ENCODE data around the gene DSCAM. TPM values are rescaled to one million over a fixed set of nuclear protein-coding genes. Genes with fewer than 3 reads are reported as not detected.

The DSCAM gene
- total and polyA plus RNA-seq, 2 donors (not counting 3 experiments of a cell fraction or from before 2014, with no cell fraction given), result not detected

DNA sequence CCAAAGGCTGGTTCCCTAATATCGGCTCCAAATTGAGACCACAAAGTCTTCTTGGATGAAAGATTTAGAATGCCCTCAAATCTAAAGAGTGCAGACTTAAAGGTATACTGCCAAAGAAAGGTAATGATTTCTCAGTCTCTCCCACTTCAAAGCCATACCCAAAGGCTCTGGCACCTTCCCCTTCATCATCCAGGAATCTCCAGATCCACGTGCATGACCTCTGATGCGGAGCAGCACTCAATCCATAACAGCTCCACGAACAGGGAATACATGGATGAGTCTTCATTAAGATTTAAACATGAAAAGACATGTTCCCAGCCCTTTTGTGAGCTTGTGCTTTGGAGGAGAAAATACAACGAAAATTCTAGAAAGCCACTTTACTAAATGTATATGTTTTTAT lies 453.9 kb downstream of the DSCAM start:
- DNase-seq (ENCODE audit: low read depth, low spot score) (no peak), FAIRE-seq (no peak)
- intact Hi-C loops (cut with micrococcal nuclease), result no loop called here
- no peak overlapping the region for H3K4me2 ChIP-seq (ENCODE audit: insufficient read depth, low read length)
- H4K20me1 ChIP-seq (replicated peaks; ENCODE audit: control insufficient read depth, extremely low read depth, insufficient read depth, low read length), result no peaks in the 10 kb centered on the region
- dilution Hi-C loops (cut with MboI; ENCODE audit: extremely low pct_ligation_motif_present, low sequenced_read_pairs), result no loop called here
- no peak overlapping the region for H3K27ac ChIP-seq (ENCODE audit: insufficient read depth, low read depth, low read length)
- ChIA-PET CTCF (no interaction called here), POLR2A (no interaction called here)
- TF ChIP-seq POLR2A (IDR thresholded peaks at IDR 0.05; ENCODE audit: low read depth, low read length) (no peak), JUN (IDR thresholded peaks at IDR 0.05; ENCODE audit: borderline replicate concordance, insufficient read depth, insufficient read length, low read depth) (no peak), EZH2 (IDR thresholded peaks at IDR 0.05; ENCODE audit: borderline replicate concordance, low read depth, low read length, severe bottlenecking) (no peak), GATA2 (IDR thresholded peaks at IDR 0.05; ENCODE audit: insufficient read depth, insufficient read length, low read depth, low read length) (no peak), MYC (IDR thresholded peaks at IDR 0.05; ENCODE audit: low read depth, low read length) (no peak), POLR2AphosphoS5 (IDR thresholded peaks at IDR 0.05; ENCODE audit: insufficient read depth, low read depth, low read length) (no peak), FOS (IDR thresholded peaks at IDR 0.05; ENCODE audit: borderline replicate concordance, insufficient read depth, low read length) (no peak)
- TF ChIP-seq, protein P1, sequence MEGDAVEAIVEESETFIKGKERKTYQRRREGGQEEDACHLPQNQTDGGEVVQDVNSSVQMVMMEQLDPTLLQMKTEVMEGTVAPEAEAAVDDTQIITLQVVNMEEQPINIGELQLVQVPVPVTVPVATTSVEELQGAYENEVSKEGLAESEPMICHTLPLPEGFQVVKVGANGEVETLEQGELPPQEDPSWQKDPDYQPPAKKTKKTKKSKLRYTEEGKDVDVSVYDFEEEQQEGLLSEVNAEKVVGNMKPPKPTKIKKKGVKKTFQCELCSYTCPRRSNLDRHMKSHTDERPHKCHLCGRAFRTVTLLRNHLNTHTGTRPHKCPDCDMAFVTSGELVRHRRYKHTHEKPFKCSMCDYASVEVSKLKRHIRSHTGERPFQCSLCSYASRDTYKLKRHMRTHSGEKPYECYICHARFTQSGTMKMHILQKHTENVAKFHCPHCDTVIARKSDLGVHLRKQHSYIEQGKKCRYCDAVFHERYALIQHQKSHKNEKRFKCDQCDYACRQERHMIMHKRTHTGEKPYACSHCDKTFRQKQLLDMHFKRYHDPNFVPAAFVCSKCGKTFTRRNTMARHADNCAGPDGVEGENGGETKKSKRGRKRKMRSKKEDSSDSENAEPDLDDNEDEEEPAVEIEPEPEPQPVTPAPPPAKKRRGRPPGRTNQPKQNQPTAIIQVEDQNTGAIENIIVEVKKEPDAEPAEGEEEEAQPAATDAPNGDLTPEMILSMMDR (IDR thresholded peaks at IDR 0.05; ENCODE audit: extremely low read depth in 1 of 2, insufficient read depth in 1 of 2, low read depth in 1 of 2, low read length in 2 of 2), result no peak
- TF ChIP-seq, protein P2, sequence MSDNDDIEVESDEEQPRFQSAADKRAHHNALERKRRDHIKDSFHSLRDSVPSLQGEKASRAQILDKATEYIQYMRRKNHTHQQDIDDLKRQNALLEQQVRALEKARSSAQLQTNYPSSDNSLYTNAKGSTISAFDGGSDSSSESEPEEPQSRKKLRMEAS (IDR thresholded peaks at IDR 0.05; ENCODE audit: insufficient read depth, insufficient read length), result no peak
- no peaks in the 10 kb centered on the region for H3K79me2 ChIP-seq (ENCODE audit: control insufficient read depth, insufficient read depth, low read length)
- BruUV-seq (replicated peaks), result no TSS peak
- no peaks in the 10 kb centered on the region for H3K4me1 ChIP-seq (ENCODE audit: control insufficient read depth, extremely low read depth, insufficient read depth, low read length)
- H3K9me3 ChIP-seq (replicated peaks; ENCODE audit: control insufficient read depth, insufficient read depth, low read length), result peaks cover 9% of the 10 kb centered on the region
- no peak overlapping the region for H2AFZ ChIP-seq (ENCODE audit: low read depth, low read length)
- no peaks in the 10 kb centered on the region for H3K9me1 ChIP-seq (replicated peaks; ENCODE audit: control insufficient read depth, extremely low read depth, insufficient read depth, low read length)
- H3K9ac ChIP-seq (replicated peaks; ENCODE audit: extremely low read depth, insufficient read depth, low read length), result no peak overlapping the region
- H3K36me3 ChIP-seq (ENCODE audit: control insufficient read depth in 2 of 2, extremely low read depth in 1 of 2, insufficient read depth in 2 of 2, low read length in 2 of 2), result no peaks in the 10 kb centered on the region
- no peak overlapping the region for H3K4me3 ChIP-seq (replicated peaks in 1 of 3; ENCODE audit: insufficient read depth in 1 of 3, low read depth in 1 of 3, low read length in 3 of 3)
- no peaks in the 10 kb centered on the region for H3K27me3 ChIP-seq (ENCODE audit: control insufficient read depth in 2 of 2, insufficient read depth in 2 of 2, low read length in 2 of 2)
